GM18526 (cell line): ENCODE measurements around the gene MYL10.

Experiments
- POLR2A ChIP-seq: IDR thresholded peaks from 3 replicates; pipeline ENCODE4 v1.6.1; 2011; ENCODE audit not compliant: insufficient read length; ENCODE audit errors: extremely low read depth

Gene MYL10

GRCh38 chr7:101578552-101578951 is 50.5 kb downstream of the MYL10 start:
- no peak for TF ChIP-seq POLR2A

GRCh38 chr7:101576998-101577397 is 52.1 kb downstream of the MYL10 start:
- TF ChIP-seq POLR2A = no peak

GRCh38 chr7:101575721-101576120 is 53.4 kb downstream of the MYL10 start:
- TF ChIP-seq POLR2A = no peak

- TF ChIP-seq POLR2A = no peak
Observed at GRCh38 chr7:101575168-101575567, 53.9 kb downstream of the MYL10 start.

GRCh38 chr7:101572156-101572555 is 56.9 kb downstream of the MYL10 start:
- no peak for TF ChIP-seq POLR2A

GRCh38 chr7:101567230-101567629 is 61.9 kb downstream of the MYL10 start:
- TF ChIP-seq POLR2A = no peak

GRCh38 chr7:101565601-101566209 is 63.4 kb downstream of the MYL10 start:
- no peak for TF ChIP-seq POLR2A

- TF ChIP-seq POLR2A = no peak
Observed at GRCh38 chr7:101564778-101565211, 64.3 kb downstream of the MYL10 start.

GRCh38 chr7:101563943-101564777 is 64.9 kb downstream of the MYL10 start:
- TF ChIP-seq POLR2A = no peak
